DOHH2 (cell line): Measurements from ENCODE around the gene STK33.

ENCODE experiments used
- H3F3A ChIP-seq: fragments of 200-600 bp; sonication (generic), shearing (Covaris generic); 2 replicates; pipeline ENCODE4 v1.6.0; 2016; ENCODE audit warnings: antibody characterized with exemption, mild to moderate bottlenecking; ENCODE audit not compliant: control insufficient read depth, insufficient read depth
- H3K27ac ChIP-seq: fragments of 200-600 bp; sonication (generic); 2 replicates; pipeline ENCODE4 v1.5.1; 2014; ENCODE audit warnings: low read depth, mild to moderate bottlenecking, low read length, moderate library complexity
- H3K27me3 ChIP-seq: fragments of 200-600 bp; sonication (generic); 2 replicates; pipeline ENCODE4 v1.6.1; 2014; ENCODE audit warnings: mild to moderate bottlenecking, low read length, mixed read lengths; ENCODE audit not compliant: control insufficient read depth
- H3K36me3 ChIP-seq: fragments of 200-600 bp; sonication (generic); 2 replicates; pipeline ENCODE4 v1.6.1; 2014; ENCODE audit warnings: mild to moderate bottlenecking, low read length, moderate library complexity, mixed read lengths; ENCODE audit not compliant: control insufficient read depth
- H3K4me1 ChIP-seq: fragments of 200-600 bp; sonication (generic); 2 replicates; pipeline ENCODE4 v1.6.1; 2014; ENCODE audit warnings: mild to moderate bottlenecking, low read length, mixed read lengths; ENCODE audit not compliant: control insufficient read depth
- H3K4me2 ChIP-seq: fragments of 200-600 bp; sonication (generic); 2 replicates; pipeline ENCODE4 v1.6.0; 2014; ENCODE audit warnings: mild to moderate bottlenecking, low read length, moderate library complexity
- H3K4me3 ChIP-seq: fragments of 200-600 bp; sonication (generic); 2 replicates; pipeline ENCODE4 v1.5.1; 2014; ENCODE audit warnings: mild to moderate bottlenecking, low read length, mixed read lengths
- H3K79me2 ChIP-seq: fragments of 200-600 bp; sonication (generic); 2 replicates; pipeline ENCODE4 v1.6.1; 2014; ENCODE audit warnings: mild to moderate bottlenecking, low read length, mixed read lengths; ENCODE audit not compliant: control insufficient read depth
- H3K9me2 ChIP-seq: fragments of 200-600 bp; sonication (generic); replicated peaks from 2 replicates; pipeline ENCODE4 v1.6.1; 2014; ENCODE audit warnings: mild to moderate bottlenecking, low read length, mixed read lengths; ENCODE audit not compliant: control insufficient read depth
- H3K9me3 ChIP-seq: fragments of 200-600 bp; sonication (generic); 2 replicates; pipeline ENCODE4 v1.6.1; 2014; ENCODE audit warnings: antibody characterized with exemption, low read length, mixed read lengths; ENCODE audit not compliant: control insufficient read depth, insufficient read depth
- H4K20me1 ChIP-seq: fragments of 200-600 bp; sonication (generic); 2 replicates; pipeline ENCODE4 v1.6.0; 2014; ENCODE audit warnings: low read depth, mild to moderate bottlenecking, antibody characterized with exemption, low read length, moderate library complexity; ENCODE audit not compliant: control insufficient read depth, insufficient read depth
- EZH2phosphoT487 ChIP-seq: fragments of 200-600 bp; sonication (generic); IDR thresholded peaks from 2 replicates; pipeline ENCODE4 v1.6.1; 2017; ENCODE audit warnings: borderline replicate concordance, mild to moderate bottlenecking, antibody characterized with exemption, low read length, moderate library complexity, mixed read lengths
- TF ChIP-seq, protein P1 (sequence below): fragments of 200-600 bp; sonication (generic); IDR thresholded peaks from one replicate; pipeline ENCODE4 v1.5.1; 2014; ENCODE audit warnings: antibody characterized with exemption, mild to moderate bottlenecking, low read depth, low read length; ENCODE audit not compliant: poor library complexity, severe bottlenecking

The STK33 gene

DNA sequence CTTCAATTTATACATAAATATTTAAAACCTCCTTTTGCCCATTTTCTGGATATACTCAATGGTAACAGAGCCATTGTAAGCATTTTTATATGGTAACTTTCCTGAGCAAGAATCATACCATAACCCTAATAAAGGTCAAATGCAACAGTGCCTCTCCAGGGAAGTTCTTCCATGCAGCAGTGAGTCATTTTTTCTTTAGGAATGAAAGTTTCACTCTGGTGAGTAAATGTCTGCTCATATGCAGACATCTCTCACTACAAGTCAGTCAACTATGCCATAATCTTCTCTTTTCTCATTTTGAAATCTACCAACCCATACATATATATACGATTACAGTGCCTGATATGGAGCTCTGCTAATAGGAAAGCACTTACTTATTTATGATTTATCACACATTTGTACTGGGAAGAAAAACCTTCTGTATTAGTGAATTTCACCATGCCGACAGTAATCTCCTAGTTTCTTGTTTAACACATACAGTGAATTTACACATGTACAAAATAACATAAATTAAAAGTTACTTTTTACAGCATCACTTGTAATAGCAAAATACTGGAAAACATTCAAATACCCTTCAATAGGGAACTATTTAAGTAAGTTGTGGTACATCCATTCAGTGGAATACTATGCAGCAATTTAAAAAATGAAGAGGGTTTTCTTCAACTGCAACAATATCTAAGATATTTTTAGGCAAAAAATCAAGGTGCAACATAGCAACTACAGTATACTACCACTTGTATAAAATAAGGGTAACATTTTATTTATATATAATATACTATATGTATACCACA is 16.0 kb downstream of the STK33 start:
- Histone ChIP-seq H3K27me3 (no peaks in the 10 kb centered on the region), H3K79me2 (no peaks in the 10 kb centered on the region; the same call in 1 of the 2 replicates), H3K4me3 (no peak overlapping the region), H3K9me2 (no peaks in the 10 kb centered on the region), H3F3A (no peaks in the 10 kb centered on the region), H3K36me3 (no peaks in the 10 kb centered on the region), H3K4me1 (no peaks in the 10 kb centered on the region), H4K20me1 (no peaks in the 10 kb centered on the region), H3K9me3 (no peaks in the 10 kb centered on the region), H3K4me2 (no peak overlapping the region), H3K27ac (no peak overlapping the region)
- no peak for TF ChIP-seq EZH2phosphoT487
- TF ChIP-seq, protein P1, sequence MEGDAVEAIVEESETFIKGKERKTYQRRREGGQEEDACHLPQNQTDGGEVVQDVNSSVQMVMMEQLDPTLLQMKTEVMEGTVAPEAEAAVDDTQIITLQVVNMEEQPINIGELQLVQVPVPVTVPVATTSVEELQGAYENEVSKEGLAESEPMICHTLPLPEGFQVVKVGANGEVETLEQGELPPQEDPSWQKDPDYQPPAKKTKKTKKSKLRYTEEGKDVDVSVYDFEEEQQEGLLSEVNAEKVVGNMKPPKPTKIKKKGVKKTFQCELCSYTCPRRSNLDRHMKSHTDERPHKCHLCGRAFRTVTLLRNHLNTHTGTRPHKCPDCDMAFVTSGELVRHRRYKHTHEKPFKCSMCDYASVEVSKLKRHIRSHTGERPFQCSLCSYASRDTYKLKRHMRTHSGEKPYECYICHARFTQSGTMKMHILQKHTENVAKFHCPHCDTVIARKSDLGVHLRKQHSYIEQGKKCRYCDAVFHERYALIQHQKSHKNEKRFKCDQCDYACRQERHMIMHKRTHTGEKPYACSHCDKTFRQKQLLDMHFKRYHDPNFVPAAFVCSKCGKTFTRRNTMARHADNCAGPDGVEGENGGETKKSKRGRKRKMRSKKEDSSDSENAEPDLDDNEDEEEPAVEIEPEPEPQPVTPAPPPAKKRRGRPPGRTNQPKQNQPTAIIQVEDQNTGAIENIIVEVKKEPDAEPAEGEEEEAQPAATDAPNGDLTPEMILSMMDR, result no peak

DNA sequence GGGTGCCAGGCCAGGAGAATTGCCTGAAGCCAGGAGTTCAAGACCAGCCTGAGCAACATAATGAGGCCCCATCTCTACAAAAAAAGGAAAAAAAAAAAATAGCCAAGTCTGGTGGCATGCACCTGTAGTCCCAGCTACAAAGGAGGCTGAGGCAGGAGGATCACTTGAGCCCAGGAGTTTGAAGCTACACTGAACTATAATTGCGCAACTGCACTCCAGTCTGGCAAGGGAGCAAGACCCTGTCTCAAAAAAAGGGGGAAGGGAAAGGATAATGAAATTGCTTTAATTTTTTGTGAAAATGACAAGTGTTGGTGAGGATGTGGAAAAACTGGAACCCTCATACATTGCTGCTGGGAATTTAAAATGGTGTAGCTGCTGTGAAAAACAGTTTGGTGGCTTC is 19.2 kb downstream of the STK33 start:
- Histone ChIP-seq H3K36me3 (no peaks in the 10 kb centered on the region), H3K4me2 (no peak overlapping the region), H3K9me2 (no peaks in the 10 kb centered on the region), H3K4me1 (no peaks in the 10 kb centered on the region), H3K9me3 (no peaks in the 10 kb centered on the region), H3K79me2 (peaks cover 2% of the 10 kb centered on the region; the same call in 1 of the 2 replicates), H3K27me3 (no peaks in the 10 kb centered on the region), H3F3A (no peaks in the 10 kb centered on the region), H3K27ac (no peak overlapping the region), H3K4me3 (no peak overlapping the region), H4K20me1 (no peaks in the 10 kb centered on the region)
- TF ChIP-seq, protein P1, result no peak
- no peak for TF ChIP-seq EZH2phosphoT487

DNA sequence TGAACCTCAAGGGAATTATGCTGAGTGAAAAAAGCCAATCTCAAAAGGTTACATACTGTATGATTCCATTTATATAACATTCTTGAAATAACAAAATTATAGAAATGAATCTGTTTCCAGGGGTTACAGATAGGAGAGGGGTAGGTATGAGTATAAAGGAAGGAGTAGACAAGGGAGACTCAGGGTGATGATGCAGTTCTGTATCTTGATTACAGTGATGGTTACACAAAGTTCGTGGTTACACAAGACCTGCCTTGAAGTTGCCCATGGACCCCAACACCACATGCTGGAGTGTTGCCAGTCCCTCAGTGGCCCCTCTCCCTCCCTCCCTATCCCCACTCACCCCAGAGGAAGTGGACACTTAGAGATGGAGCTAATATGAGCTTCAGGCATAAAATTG is 20.3 kb downstream of the STK33 start:
- no peaks in the 10 kb centered on the region for H3K36me3 ChIP-seq
- no peak for TF ChIP-seq EZH2phosphoT487
- TF ChIP-seq, protein P1, result no peak
- H3K4me1 ChIP-seq, result no peaks in the 10 kb centered on the region
- no peaks in the 10 kb centered on the region for H3K9me2 ChIP-seq
- H3F3A ChIP-seq, result no peaks in the 10 kb centered on the region
- no peak overlapping the region for H3K27ac ChIP-seq
- peaks cover 2% of the 10 kb centered on the region; the same call in 1 of the 2 replicates for H3K79me2 ChIP-seq
- no peak overlapping the region for H3K4me3 ChIP-seq
- H3K4me2 ChIP-seq, result no peak overlapping the region
- H4K20me1 ChIP-seq, result peaks cover 7% of the 10 kb centered on the region; the same call in 1 of the 2 replicates
- H3K9me3 ChIP-seq, result no peaks in the 10 kb centered on the region
- no peaks in the 10 kb centered on the region for H3K27me3 ChIP-seq
